Measurements from ENCODE around the gene OR4K14.
"Not testable (repeated sequence)": the region's sequence is repeated elsewhere in the genome, so short reads cannot be mapped to it uniquely, and the experiment has no call there.

OR4K14 gene, protein sequence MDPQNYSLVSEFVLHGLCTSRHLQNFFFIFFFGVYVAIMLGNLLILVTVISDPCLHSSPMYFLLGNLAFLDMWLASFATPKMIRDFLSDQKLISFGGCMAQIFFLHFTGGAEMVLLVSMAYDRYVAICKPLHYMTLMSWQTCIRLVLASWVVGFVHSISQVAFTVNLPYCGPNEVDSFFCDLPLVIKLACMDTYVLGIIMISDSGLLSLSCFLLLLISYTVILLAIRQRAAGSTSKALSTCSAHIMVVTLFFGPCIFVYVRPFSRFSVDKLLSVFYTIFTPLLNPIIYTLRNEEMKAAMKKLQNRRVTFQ

DNA sequence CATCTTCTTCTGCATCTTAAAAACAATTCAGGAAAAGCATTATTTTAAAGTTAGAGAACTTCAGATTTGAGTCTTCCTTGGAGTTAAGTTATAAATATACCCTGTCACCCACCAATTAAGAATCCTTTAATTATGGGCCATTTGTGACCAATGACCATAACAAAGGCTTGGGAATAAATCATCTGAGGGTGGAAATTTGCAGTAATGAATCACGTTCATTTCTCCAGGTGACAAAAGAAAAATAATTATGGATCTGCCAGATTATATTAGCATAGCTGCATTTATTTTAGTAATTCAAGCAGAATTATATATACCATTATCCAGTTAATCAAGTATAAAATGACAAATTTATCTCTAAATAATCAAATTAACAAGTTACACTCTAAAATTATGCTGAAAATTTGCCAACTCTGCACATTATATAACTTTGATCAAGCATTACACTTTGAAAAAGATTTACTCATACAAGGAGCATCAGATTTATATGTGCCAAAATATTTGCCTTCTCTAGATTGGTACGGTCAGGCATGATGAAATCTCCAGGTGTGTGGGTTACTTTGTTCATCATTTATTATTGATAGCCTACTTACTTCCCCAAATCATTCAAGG, at the start of gene OR4K14:
Gene OR4K14 (minus strand): TSS at position 51 of the 609 bp plus-strand sequence. CDS start 4,114 bp downstream, outside the sequence.
- no peak for DNase-seq

DNA sequence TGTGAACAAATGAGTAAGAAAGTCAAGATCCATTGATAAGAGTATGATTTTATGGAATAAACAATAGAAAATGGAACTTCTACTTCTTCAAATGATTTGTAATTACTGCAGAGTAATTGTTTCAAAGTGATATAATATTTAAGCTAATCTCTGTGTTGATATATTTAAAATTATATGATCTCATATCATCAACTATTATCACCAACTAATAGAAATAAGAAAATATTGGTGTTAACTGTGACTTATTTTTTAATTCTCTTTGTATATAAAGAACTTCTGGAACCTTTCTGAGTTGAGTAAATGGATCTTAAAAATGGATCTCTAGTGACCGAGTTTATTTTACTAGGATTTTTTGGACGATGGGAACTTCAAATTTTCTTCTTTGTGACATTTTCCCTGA, 40.6 kb upstream of the OR4K14 start, which contains the start of gene OR4L1:
Gene OR4L1 (plus strand): TSS at position 301 of the 400 bp plus-strand sequence. CDS start 0 bp downstream, at position 301.
- no peak for DNase-seq

DNA sequence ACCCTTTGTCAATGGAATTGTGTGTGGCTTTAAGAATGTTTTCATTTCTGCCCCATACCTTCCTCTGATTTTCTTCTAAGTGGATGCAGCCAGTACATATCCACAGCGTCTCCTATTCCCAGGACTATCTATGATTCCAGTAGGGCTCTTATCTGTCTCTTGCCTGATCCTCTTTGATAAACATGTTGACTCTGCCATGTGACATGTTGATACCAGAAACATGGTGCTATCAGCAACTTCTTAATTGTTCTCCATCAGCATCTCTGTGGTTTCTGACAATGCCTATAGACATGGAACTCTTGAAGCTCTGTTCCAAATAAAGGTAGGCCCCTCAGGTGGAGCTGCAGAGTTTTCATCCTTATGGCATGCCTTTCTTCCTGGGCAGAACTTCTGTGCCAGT, 29.1 kb upstream of the OR4K14 start:
- DNase-seq = no peak

DNA sequence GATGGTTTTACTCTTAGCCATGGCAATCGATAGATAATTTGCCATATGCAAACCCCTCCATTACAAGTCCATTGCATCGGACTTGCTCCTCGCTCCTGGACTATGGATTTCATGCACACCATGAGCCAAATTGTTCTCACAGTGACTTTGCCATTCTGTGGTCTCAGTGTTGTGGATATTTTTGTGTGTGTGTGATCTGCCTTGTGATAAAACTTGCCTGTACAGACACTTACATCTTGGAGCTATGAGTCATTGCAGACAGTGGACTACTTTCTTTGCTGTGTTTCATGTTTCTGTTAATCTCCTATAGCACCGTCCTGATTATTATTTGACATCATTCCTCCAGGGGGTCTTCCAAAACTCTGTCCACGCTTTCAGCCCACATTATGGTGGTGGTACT, 25.1 kb upstream of the OR4K14 start:
- DNase-seq = no peak

DNA sequence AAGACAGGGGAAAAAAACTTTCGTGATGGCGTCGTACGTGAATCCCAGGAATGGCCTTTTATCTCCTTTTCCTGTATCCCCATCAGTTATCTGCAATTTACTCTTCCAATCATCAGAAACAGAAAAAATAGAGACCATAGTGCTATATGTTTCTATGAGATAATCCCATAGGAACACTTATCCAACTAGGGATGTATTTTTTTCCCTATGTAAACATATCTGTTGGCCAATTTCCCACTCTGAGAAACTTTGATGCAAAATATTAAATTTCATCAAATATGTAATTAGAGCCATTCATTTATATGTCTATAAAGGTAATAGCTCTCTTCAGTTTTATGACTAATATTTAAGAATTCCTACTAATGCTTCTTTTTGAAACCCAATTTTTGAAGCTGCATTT, 16.8 kb upstream of the OR4K14 start, which contains the start of gene OR4K13:
Gene OR4K13 (minus strand): TSS at position 101 of the 400 bp plus-strand sequence. CDS start 1,280 bp downstream, outside the sequence.
- peak; percentile 46 for DNase-seq

DNA sequence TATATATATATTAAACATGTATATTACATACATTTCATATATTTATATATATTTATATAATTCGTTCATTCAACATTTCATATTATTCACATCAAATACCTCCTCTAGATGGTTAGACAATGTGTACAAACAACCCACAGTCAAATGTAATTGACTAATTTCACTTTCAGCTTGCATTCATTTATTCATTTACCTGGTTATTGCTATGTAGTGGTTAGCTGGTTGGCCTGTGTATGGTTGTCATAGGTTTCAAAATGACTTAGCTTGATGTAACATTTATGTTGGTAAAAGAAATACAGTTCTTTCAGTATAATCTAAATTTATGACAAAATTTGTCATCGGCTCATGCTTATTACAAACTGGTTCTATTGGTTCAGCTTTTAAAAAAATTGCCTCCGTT, 16.3 kb upstream of the OR4K14 start:
- DNase-seq = no peak

DNA sequence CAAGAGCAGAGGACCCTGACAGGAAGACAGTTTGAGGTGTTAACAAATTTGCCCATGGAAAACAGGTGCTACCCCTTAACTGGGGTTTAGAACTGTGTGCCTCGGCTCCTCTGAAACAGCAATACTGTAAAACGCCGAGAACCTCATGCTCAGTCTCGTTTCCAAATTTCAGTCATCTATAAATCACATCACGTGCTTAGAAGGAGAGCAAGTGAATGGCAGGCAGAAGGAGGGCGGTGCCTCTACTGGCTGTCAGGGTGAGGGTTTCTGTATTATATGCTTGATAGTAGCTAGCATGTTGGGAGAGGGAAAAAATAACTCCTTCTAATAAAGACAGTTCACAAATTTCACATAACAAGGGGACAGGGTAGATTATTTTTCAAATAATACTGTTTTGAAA, 12.0 kb upstream of the OR4K14 start:
- no peak for DNase-seq

DNA sequence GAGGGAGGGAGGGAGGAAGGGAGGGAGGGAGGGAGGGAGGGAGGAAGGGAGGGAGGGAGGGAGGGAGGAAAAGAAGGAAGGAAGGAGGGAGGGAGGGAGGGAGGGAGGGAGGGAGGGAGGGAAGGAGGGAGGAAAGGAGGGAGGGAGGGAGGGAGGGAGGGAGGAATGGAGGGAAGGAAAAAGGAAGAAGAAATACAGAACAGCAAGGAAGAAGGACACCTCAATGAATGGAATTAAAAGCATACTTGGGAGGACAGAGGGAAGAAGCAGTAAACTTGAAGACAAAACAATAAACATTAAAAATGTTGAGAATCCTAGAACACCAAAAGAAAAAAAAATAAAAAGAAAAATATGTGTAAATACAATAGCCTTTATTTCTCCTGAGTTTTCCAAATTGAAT, 11.0 kb downstream of the OR4K14 start:
- no peak for DNase-seq

DNA sequence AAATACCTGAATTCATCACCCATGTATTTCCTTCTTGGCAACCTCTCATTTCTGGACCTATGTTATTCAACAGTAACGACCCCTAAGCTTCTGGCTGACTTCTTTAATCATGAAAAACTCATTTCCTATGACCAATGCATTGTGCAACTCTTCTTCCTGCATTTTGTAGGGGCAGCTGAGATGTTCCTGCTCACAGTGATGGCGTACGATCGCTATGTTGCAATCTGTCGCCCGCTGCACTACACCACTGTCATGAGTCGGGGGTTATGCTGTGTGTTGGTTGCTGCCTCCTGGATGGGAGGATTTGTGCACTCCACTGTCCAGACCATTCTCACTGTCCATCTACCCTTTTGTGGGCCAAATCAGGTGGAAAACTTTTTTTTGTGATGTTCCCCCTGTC, 16.8 kb downstream of the OR4K14 start:
- DNase-seq = no peak

DNA sequence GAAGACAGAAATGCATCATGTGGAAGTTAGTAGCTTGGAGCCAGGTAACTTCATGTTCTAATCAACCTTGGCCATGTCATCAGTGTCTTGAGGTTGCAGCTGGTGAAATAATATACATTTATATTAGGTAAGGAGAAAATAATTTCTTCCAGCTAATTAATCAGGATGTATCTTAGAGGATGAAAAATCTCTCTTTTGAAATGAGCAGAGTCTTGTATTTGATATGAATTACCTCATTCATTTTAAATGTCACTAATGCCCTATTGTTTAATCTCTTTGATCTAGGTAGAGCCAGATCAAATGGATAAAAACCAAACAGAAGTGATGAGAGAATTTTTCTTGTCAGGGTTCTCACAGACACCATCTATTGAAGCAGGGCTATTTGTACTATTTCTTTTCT, 17.2 kb downstream of the OR4K14 start, which contains the start of gene OR4Q2:
Gene OR4Q2 (plus strand): TSS at position 301 of the 400 bp plus-strand sequence.
- DNase-seq = no peak

DNA sequence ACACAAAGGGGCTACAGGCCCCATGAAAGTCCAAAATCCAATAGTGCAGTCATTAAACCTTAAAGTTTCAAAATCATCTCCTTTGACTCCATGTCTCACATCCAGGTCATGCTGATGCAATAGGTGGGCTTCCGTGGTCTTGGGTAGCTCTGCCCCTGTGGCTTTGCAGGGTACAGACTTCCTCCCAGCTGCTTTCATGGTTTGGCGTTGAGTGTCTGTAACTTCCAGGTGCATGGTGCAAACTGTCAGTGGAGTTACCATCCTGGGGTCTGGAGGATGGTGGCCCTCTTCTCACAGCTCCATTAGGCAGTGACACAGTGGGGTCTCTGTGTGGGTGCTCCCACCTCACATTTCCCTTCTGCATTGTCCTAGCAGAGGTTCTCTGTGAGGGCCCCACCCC, 25.7 kb downstream of the OR4K14 start:
- DNase-seq = no peak

DNA sequence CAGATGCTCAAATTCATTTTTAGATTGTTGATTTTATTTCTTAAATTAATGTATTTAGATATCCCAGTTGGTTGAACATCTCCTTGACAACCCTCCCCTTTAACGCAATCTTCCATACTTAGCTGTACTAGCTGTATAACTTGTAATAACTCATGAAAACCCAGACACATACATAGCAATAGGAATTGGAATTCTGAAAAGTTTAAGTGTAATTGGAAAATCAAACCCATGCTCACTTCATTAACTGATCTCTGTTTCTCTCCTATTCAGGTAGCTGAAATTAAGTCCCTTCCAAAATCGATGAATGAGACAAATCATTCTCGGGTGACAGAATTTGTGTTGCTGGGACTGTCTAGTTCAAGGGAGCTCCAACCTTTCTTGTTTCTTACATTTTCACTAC, 43.8 kb downstream of the OR4K14 start, which contains the start of gene OR4K15:
Gene OR4K15 (plus strand): TSS at position 301 of the 400 bp plus-strand sequence. CDS start 0 bp downstream, at position 301.
- DNase-seq = no peak

DNA sequence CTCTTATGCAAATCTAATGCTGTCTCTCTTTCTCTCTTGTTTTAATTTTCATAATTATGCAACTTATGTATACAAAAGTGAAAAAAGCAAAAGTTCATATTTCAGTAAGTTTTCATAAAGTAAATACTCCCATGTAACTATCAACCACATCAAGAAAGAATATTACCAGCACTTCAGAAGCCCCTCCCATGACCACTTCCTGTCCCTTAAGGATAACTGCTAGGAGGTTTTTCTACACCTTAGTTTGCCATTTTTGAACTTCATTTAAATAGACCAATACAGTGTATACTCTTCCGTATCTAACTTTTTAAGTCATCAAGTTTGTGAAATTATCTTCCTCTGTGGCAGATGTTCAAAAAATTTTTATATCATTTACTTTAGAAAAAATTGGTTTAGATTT, 44.3 kb downstream of the OR4K14 start:
- DNase-seq = no peak

DNA sequence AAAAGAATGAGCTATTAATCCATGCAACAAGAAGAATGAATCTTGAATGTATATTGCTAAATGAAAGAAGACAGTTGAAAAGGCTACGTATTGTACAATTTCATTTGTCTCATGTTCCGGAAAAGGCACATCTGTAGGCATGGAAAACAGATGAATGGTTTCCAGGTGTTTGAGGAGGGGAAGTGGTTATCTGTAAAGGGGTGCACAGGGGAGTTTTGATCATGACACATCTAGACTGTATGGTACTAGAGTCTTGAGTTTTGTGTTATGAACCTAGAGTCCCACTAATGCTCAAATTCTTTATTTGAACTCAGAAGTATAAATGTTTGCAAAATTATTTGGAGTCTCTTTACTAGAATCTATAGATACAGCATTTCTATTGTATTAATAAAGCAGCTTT, 49.4 kb downstream of the OR4K14 start:
- DNase-seq = not testable (repeated sequence)
